PFSK-1 (cell line): ENCODE results near the gene PCYT1B.

Experiments used
- FOXP2 ChIP-seq: optimal IDR thresholded peaks from 2 replicates; pipeline ENCODE3; 2011; ENCODE audit warnings: borderline replicate concordance, control low read depth, inconsistent platforms; ENCODE audit not compliant: insufficient read depth; ENCODE audit errors: extremely low read length, extremely low read depth
- POLR2AphosphoS5 ChIP-seq: IDR thresholded peaks from 2 replicates; pipeline ENCODE4 v1.6.1; 2012; ENCODE audit warnings: low read depth, mild to moderate bottlenecking, control low read depth, low read length, moderate library complexity
- SIN3A ChIP-seq: IDR thresholded peaks from 2 replicates; pipeline ENCODE4 v1.6.1; 2012; ENCODE audit warnings: mild to moderate bottlenecking, low read length, moderate library complexity, borderline replicate concordance; ENCODE audit not compliant: insufficient read depth
- TAF1 ChIP-seq: IDR thresholded peaks from 2 replicates; pipeline ENCODE4 v1.6.1; 2012; ENCODE audit warnings: low read length, control low read depth, borderline replicate concordance; ENCODE audit not compliant: insufficient read depth
- TF ChIP-seq, protein P1 (sequence below), 2 experiments: IDR thresholded peaks; 2 replicates each; pipeline versions ENCODE4 v1.6.1 to v1.8.0; 2011 to 2012; ENCODE audit warnings: low read depth in 2 of 2, low read length in 2 of 2, control low read depth in 1 of 2, inconsistent platforms in 1 of 2, mild to moderate bottlenecking in 1 of 2, moderate library complexity in 1 of 2; ENCODE audit not compliant: insufficient read depth in 1 of 2

DNA sequence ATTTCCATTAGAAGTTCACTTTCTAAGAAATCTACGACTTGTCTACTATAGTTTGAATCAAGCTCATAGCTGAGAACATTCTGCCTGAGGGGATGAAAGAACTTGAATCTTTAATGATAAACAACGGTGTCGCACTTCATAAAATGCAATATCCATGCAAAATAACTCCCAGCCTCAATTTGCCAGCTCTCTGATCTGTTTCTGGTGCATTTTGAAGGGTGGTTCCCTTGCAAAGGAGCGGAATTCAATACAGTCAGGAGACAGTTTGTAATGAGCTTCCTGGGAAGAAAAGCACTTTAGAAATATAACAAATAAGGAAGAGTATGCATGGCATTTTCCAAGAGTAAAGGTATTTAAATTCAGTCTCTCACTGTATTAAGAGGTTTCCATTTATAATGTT lies 80.0 kb downstream of the PCYT1B start:
- TF ChIP-seq, protein P1, sequence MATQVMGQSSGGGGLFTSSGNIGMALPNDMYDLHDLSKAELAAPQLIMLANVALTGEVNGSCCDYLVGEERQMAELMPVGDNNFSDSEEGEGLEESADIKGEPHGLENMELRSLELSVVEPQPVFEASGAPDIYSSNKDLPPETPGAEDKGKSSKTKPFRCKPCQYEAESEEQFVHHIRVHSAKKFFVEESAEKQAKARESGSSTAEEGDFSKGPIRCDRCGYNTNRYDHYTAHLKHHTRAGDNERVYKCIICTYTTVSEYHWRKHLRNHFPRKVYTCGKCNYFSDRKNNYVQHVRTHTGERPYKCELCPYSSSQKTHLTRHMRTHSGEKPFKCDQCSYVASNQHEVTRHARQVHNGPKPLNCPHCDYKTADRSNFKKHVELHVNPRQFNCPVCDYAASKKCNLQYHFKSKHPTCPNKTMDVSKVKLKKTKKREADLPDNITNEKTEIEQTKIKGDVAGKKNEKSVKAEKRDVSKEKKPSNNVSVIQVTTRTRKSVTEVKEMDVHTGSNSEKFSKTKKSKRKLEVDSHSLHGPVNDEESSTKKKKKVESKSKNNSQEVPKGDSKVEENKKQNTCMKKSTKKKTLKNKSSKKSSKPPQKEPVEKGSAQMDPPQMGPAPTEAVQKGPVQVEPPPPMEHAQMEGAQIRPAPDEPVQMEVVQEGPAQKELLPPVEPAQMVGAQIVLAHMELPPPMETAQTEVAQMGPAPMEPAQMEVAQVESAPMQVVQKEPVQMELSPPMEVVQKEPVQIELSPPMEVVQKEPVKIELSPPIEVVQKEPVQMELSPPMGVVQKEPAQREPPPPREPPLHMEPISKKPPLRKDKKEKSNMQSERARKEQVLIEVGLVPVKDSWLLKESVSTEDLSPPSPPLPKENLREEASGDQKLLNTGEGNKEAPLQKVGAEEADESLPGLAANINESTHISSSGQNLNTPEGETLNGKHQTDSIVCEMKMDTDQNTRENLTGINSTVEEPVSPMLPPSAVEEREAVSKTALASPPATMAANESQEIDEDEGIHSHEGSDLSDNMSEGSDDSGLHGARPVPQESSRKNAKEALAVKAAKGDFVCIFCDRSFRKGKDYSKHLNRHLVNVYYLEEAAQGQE (IDR thresholded peaks at IDR 0.05; ENCODE audit: insufficient read depth in 1 of 2, low read depth in 2 of 2, low read length in 2 of 2): no peak
- TF ChIP-seq FOXP2: no peak
- TF ChIP-seq TAF1: no peak
- no peak for TF ChIP-seq POLR2AphosphoS5
- TF ChIP-seq SIN3A: no peak
